NCI-H2196 (cell line): ENCODE data around the gene THBD.

Experiments used
- DNase-seq: peaks from one replicate; lab custom pipeline; 2025; ENCODE audit not compliant: unreplicated experiment; lab: John Stamatoyannopoulos, UW

The THBD gene

GRCh38 chr20:23049201-23050075 is at the start of gene THBD:
THBD (minus strand) TSS chr20:23049672; CDS start chr20:23049504, 168 bp downstream.
- peak; percentile 27 for DNase-seq

- no peak for DNase-seq
Observed at GRCh38 chr20:23097636-23098580, 48.4 kb upstream of the THBD start.

GRCh38 chr20:23096986-23097520 is 47.6 kb upstream of the THBD start:
- DNase-seq = no peak

GRCh38 chr20:23096097-23096496 is 46.6 kb upstream of the THBD start:
- no peak for DNase-seq

GRCh38 chr20:23095499-23095898 is 46.0 kb upstream of the THBD start:
- no peak for DNase-seq

- no peak for DNase-seq
Observed at GRCh38 chr20:23094927-23095326, 45.5 kb upstream of the THBD start.

GRCh38 chr20:23094213-23094896 is 44.9 kb upstream of the THBD start:
- no peak for DNase-seq

GRCh38 chr20:23093613-23094012 is 44.1 kb upstream of the THBD start:
- no peak for DNase-seq

- no peak for DNase-seq
Observed at GRCh38 chr20:23092861-23093495, 43.5 kb upstream of the THBD start.

- DNase-seq = peak; percentile 13
Observed at GRCh38 chr20:23092384-23092756, 42.9 kb upstream of the THBD start.

- DNase-seq = no peak
Observed at GRCh38 chr20:23091721-23092383, 42.4 kb upstream of the THBD start.

- DNase-seq = no peak
Observed at GRCh38 chr20:23090878-23091277, 41.4 kb upstream of the THBD start.

GRCh38 chr20:23090147-23090546 is 40.7 kb upstream of the THBD start:
- no peak for DNase-seq

GRCh38 chr20:23088866-23089265 is 39.4 kb upstream of the THBD start:
- no peak for DNase-seq

- no peak for DNase-seq
Observed at GRCh38 chr20:23087587-23088251, 38.2 kb upstream of the THBD start.

- DNase-seq = no peak
Observed at GRCh38 chr20:23086931-23087411, 37.5 kb upstream of the THBD start.

- DNase-seq = no peak
Observed at GRCh38 chr20:23086056-23086566, 36.6 kb upstream of the THBD start, which contains the start of gene CD93. CD93 (minus strand) TSS chr20:23086324; CDS start chr20:23086192, 132 bp downstream.

GRCh38 chr20:23085436-23086055 is 36.1 kb upstream of the THBD start:
- no peak for DNase-seq
